Panc1 (cell line): ENCODE data around the gene MYRIP. TPM values are rescaled to one million over a fixed set of nuclear protein-coding genes. Genes with fewer than 3 reads are reported as not detected.
"Not testable (repeated sequence)": the region's sequence is repeated elsewhere in the genome, so short reads cannot be mapped to it uniquely, and the experiment has no call there.

Experiments
- ATAC-seq: fragments of 200-7000 bp; cut with Tn5 transposase; 2 replicates; pipeline ENCODE4 v1.9.1; 2020; ENCODE audit warnings: mild to moderate bottlenecking, moderate library complexity
- BruUV-seq: library from RNA; stranded (reverse); fragments of 400-500 nt; replicated peaks from 2 replicates; lab custom pipeline; 2021; lab: Mats Ljungman, UMichigan
- CTCF ChIA-PET: fragments of 300-600 bp; sonication (Branson Sonifier 250); formaldehyde crosslinking; loops from one replicate; lab custom pipeline; 2022; ENCODE audit warnings: antibody characterized with exemption; lab: Charles Lee
- POLR2A ChIA-PET: fragments of 300-600 bp; sonication (Branson Sonifier 250); formaldehyde crosslinking; loops from one replicate; lab custom pipeline; 2022; ENCODE audit warnings: antibody characterized with exemption; lab: Charles Lee
- DNase-seq: peaks from one replicate; pipeline ENCODE4 v3.0.0-alpha.2; 2010; ENCODE audit warnings: low read depth, low spot score
- H3K27ac ChIP-seq: 2 replicates; pipeline ENCODE4 v1.5.1; 2011; ENCODE audit warnings: mild to moderate bottlenecking, low read length, inconsistent platforms
- H3K27me3 ChIP-seq: fragments of 200-500 bp; sonication (Bioruptor generic); 2 replicates; pipeline ENCODE4 v1.6.0; 2014; ENCODE audit warnings: low read length, inconsistent platforms; ENCODE audit not compliant: control insufficient read depth, insufficient read depth
- H3K36me3 ChIP-seq: fragments of 200-500 bp; sonication (Bioruptor generic); 2 replicates; pipeline ENCODE4 v1.5.1; 2014; ENCODE audit warnings: inconsistent platforms, mild to moderate bottlenecking, low read length, moderate library complexity; ENCODE audit not compliant: control insufficient read depth, insufficient read depth
- H3K4me1 ChIP-seq: 2 replicates; pipeline ENCODE4 v1.5.1; 2011; ENCODE audit warnings: inconsistent platforms, mild to moderate bottlenecking, low read length, moderate library complexity; ENCODE audit not compliant: control insufficient read depth, insufficient read depth
- H3K4me3 ChIP-seq, 2 experiments: 2 replicates each; pipeline ENCODE4 v1.5.1; 2011 to 2012; ENCODE audit warnings: low read depth in 2 of 2, low read length in 2 of 2, mild to moderate bottlenecking in 2 of 2, inconsistent platforms in 1 of 2, moderate library complexity in 1 of 2
- H3K9me3 ChIP-seq: fragments of 200-500 bp; sonication (Bioruptor generic); 2 replicates; pipeline ENCODE4 v1.5.1; 2014; ENCODE audit warnings: low read depth, mild to moderate bottlenecking, inconsistent platforms, low read length, moderate library complexity; ENCODE audit not compliant: control insufficient read depth, insufficient read depth
- POLR2AphosphoS5 ChIP-seq: IDR thresholded peaks from 2 replicates; pipeline ENCODE4 v1.6.1; 2012; ENCODE audit warnings: mild to moderate bottlenecking, low read depth, low read length, moderate library complexity
- SIN3A ChIP-seq: IDR thresholded peaks from 2 replicates; pipeline ENCODE4 v1.6.1; 2012; ENCODE audit warnings: low read depth, mild to moderate bottlenecking, low read length, moderate library complexity, borderline replicate concordance; ENCODE audit not compliant: insufficient read depth
- TCF7L2 ChIP-seq: IDR thresholded peaks from 2 replicates; pipeline ENCODE4 v1.6.1; 2011; ENCODE audit warnings: mild to moderate bottlenecking, low read depth, low read length, inconsistent platforms
- in situ Hi-C: cut with HindIII; loops from 2 replicates; pipeline ENCODE4 v1.10.0; 2016; ENCODE audit warnings: low sequenced_read_pairs, low pct_unique_long_range_greater_than_20kb
- intact Hi-C: fragments of 100-400 bp; cut with micrococcal nuclease; formaldehyde crosslinking; loops from one replicate; pipeline ENCODE4 v1.10.0; 2022; ENCODE audit not compliant: unreplicated experiment
- total RNA-seq: library from RNA; stranded (reverse); gene quantifications from one replicate; pipeline ENCODE4 v1.2.1, GENCODE V29; 2021; ENCODE audit not compliant: unreplicated experiment
- TF ChIP-seq, protein P1 (sequence below): fragments of 450-650 bp; IDR thresholded peaks from 2 replicates; pipeline ENCODE4 v1.5.1; 2017; ENCODE audit warnings: mild to moderate bottlenecking
- TF ChIP-seq, protein P2 (sequence below), 2 experiments: IDR thresholded peaks; 2 replicates each; pipeline ENCODE4 v1.6.1; 2011 to 2012; ENCODE audit warnings: low read depth in 2 of 2, control low read depth in 1 of 2, low read length in 1 of 2, mild to moderate bottlenecking in 1 of 2, moderate library complexity in 1 of 2; ENCODE audit not compliant: insufficient read depth in 1 of 2

MYRIP gene
- total RNA-seq, 1 experiment from 2014 or later = 0.59 TPM

DNA sequence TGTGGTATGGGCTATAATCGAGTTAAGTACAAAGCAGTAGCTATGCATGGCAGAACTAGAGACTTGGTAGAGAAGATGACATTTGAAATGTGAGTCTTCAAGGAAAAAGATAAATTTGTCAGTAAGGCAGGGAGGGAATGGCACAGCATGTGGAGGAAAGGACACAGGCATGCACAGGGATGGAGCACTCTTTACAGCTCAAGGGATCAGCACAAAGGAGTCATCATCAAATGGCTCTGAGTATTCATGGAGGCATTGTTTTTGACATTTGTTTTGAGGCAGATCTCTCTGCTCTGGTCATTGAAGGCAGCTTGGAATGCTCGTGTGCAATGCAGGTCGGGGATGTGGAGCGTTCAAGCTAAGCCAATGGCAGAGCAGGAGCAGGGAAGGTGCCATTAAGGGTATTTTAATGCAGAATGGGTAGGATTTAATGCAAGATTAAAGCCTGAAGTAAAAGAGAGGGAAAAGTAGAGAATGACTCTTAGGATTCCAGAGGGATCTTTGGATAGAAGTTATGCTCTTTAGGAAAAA, 213.0 kb downstream of the MYRIP start:
- intact Hi-C loops (no loop called here), in situ Hi-C loops (no loop called here)
- POLR2A ChIA-PET = no interaction called here
- no peaks in the 10 kb centered on the region for H3K4me1 ChIP-seq
- no peaks in the 10 kb centered on the region for H3K9me3 ChIP-seq
- TF ChIP-seq SIN3A = no peak
- TF ChIP-seq, protein P1, sequence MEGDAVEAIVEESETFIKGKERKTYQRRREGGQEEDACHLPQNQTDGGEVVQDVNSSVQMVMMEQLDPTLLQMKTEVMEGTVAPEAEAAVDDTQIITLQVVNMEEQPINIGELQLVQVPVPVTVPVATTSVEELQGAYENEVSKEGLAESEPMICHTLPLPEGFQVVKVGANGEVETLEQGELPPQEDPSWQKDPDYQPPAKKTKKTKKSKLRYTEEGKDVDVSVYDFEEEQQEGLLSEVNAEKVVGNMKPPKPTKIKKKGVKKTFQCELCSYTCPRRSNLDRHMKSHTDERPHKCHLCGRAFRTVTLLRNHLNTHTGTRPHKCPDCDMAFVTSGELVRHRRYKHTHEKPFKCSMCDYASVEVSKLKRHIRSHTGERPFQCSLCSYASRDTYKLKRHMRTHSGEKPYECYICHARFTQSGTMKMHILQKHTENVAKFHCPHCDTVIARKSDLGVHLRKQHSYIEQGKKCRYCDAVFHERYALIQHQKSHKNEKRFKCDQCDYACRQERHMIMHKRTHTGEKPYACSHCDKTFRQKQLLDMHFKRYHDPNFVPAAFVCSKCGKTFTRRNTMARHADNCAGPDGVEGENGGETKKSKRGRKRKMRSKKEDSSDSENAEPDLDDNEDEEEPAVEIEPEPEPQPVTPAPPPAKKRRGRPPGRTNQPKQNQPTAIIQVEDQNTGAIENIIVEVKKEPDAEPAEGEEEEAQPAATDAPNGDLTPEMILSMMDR = no peak
- no peak for ATAC-seq
- CTCF ChIA-PET = no interaction called here
- H3K27me3 ChIP-seq = no peaks in the 10 kb centered on the region
- BruUV-seq = no TSS peak
- no peak overlapping the region for H3K27ac ChIP-seq
- no peaks in the 10 kb centered on the region for H3K36me3 ChIP-seq
- no peak overlapping the region for H3K4me3 ChIP-seq
- DNase-seq = no peak

DNA sequence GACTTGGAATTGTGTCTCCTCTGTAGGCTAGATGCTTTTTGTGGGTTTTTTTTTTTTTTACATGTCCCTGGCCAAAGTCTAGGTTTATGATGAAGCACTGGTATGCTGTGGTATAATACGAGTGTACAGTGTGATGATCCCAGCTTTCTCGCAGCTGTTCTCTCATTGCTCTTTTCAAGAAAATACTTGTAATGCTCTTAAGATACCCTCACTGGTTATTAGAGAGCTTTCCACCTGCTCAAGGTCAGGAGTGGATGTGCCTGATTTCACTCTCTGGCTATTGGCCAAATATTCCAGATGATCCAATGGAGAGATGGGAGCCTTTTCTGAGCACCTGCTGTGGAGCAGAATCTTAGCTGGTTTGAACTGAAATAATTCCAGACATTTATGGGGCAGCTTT, 215.1 kb downstream of the MYRIP start:
- Histone ChIP-seq H3K27ac (no peak overlapping the region), H3K4me1 (no peaks in the 10 kb centered on the region), H3K27me3 (no peaks in the 10 kb centered on the region), H3K36me3 (no peaks in the 10 kb centered on the region), H3K4me3 (no peak overlapping the region), H3K9me3 (no peaks in the 10 kb centered on the region)
- intact Hi-C loops (no loop called here), in situ Hi-C loops (no loop called here)
- POLR2A ChIA-PET = interaction anchor here (0.5 kb wide), 1 partner anchor 1858 kb away, joined by 10 read pairs; no protein-coding TSS in a partner anchor
- CTCF ChIA-PET = no interaction called here
- no TSS peak for BruUV-seq
- no peak for DNase-seq
- TF ChIP-seq, protein P1 = no peak
- TF ChIP-seq, protein P2, sequence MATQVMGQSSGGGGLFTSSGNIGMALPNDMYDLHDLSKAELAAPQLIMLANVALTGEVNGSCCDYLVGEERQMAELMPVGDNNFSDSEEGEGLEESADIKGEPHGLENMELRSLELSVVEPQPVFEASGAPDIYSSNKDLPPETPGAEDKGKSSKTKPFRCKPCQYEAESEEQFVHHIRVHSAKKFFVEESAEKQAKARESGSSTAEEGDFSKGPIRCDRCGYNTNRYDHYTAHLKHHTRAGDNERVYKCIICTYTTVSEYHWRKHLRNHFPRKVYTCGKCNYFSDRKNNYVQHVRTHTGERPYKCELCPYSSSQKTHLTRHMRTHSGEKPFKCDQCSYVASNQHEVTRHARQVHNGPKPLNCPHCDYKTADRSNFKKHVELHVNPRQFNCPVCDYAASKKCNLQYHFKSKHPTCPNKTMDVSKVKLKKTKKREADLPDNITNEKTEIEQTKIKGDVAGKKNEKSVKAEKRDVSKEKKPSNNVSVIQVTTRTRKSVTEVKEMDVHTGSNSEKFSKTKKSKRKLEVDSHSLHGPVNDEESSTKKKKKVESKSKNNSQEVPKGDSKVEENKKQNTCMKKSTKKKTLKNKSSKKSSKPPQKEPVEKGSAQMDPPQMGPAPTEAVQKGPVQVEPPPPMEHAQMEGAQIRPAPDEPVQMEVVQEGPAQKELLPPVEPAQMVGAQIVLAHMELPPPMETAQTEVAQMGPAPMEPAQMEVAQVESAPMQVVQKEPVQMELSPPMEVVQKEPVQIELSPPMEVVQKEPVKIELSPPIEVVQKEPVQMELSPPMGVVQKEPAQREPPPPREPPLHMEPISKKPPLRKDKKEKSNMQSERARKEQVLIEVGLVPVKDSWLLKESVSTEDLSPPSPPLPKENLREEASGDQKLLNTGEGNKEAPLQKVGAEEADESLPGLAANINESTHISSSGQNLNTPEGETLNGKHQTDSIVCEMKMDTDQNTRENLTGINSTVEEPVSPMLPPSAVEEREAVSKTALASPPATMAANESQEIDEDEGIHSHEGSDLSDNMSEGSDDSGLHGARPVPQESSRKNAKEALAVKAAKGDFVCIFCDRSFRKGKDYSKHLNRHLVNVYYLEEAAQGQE (IDR thresholded peaks at IDR 0.05; ENCODE audit: insufficient read depth in 1 of 2, low read depth in 2 of 2, low read length in 1 of 2) = no peak
- TF ChIP-seq POLR2AphosphoS5 = no peak
- no peak for TF ChIP-seq SIN3A
- no peak for TF ChIP-seq TCF7L2
- no peak for ATAC-seq

DNA sequence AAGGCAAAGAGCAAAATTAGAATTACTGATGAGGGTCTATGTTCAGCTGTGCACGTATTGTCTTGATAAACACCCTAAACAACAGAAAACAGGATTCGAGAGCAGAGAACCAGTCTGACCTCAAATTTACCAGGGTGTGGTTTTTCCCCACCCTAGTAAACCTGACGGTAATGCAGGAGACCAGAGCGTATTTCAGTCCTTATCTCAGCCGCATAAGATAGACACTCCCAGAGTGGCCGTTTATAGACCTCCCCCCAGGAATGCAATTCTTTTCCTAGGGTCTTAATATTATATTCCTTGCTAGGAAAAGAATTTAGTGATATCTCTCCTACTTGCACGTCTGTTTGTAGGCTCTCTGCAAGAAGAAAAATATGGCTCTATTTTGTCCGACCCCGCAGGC, 216.5 kb downstream of the MYRIP start:
- H3K36me3 ChIP-seq, in situ Hi-C loops, CTCF ChIA-PET, H3K4me3 ChIP-seq, DNase-seq, H3K4me1 ChIP-seq, intact Hi-C loops, BruUV-seq, ATAC-seq, H3K9me3 ChIP-seq, H3K27me3 ChIP-seq, H3K27ac ChIP-seq: not testable (repeated sequence)
- POLR2A ChIA-PET = interaction anchor here (0.6 kb wide), 1 partner anchor 722 kb away, joined by 4 read pairs; no protein-coding TSS in a partner anchor
